Head of caudate nucleus (tissue), 42 donors: ENCODE data around the gene MARCOL.
A peak's percentile ranks its signal among the peaks of the same experiment; 100 is the strongest.
"Not testable (repeated sequence)": the region's sequence is repeated elsewhere in the genome, so short reads cannot be mapped to it uniquely, and the experiment has no call there.

Experiments
- DNase-seq, 42 donors: peaks; one replicate each; pipeline versions ENCODE4 v3.0.0 to v3.0.0-alpha.2; 2020 to 2021; ENCODE audit warnings: mixed read lengths in 7 of 42
- intact Hi-C: fragments of 100-400 bp; cut with DNase I; formaldehyde crosslinking; loops from one replicate; pipeline ENCODE4 v1.15.0; 2022

Gene MARCOL

GRCh38 chr5:148259288-148259687 is 21.0 kb downstream of the MARCOL start:
- intact Hi-C loops: no loop called here
- DNase-seq: no peak

- intact Hi-C loops: no loop called here
- no peak for DNase-seq
Measured at GRCh38 chr5:148261221-148261620, 22.9 kb downstream of the MARCOL start.

DNA sequence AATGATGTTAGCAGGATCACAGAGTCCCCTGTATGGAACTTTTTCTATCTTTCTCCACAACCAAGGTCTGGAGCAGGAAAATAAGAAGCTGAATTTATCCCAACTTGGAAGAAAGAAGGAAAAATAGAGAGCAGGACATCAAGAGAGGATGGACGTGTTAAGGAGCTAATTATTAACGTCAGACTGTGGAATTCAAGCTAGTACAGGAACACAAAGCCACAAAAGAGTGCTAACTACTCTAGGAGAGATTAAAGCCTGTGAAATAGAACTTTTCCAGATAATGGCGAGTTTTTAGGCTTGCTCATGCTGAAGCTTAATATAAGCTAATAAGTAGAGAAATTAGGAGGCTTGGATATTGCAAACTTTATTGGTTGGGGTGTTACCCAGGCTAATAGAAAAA is 29.6 kb downstream of the MARCOL start:
- DNase-seq: no peak
- intact Hi-C loops: no loop called here

- intact Hi-C loops: no loop called here
Measured at GRCh38 chr5:148268566-148268965, 30.2 kb downstream of the MARCOL start, which contains the start of gene SPINK13. SPINK13 (plus strand) TSS chr5:148268794; CDS start chr5:148270073, 1,279 bp downstream.

DNA sequence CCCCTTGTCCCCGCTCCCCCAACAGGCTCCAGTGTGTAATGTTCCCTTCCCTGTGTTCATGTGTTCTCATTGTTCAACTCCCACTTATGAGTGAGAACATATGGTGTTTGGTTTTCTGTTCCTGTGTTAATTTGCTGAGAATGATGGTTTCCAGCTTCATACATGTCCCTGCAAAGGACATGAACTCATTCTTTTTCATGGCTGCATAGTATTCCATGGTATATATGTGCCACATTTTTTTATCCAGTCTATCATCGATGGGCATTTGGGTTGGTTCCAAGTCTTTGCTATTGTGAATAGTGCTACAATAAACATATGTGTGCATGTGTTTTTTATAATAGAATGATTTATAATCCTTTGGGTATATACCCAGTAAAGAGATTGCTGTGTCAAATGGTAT is 36.8 kb downstream of the MARCOL start:
- DNase-seq, intact Hi-C loops: not testable (repeated sequence)

More at GRCh38 chr5:148268566-148268965, 30.2 kb downstream of the MARCOL start, which contains the start of gene SPINK13:
- no peak for DNase-seq

- intact Hi-C loops, DNase-seq: not testable (repeated sequence)
Measured at GRCh38 chr5:148280893-148281292, 42.6 kb downstream of the MARCOL start.

DNA sequence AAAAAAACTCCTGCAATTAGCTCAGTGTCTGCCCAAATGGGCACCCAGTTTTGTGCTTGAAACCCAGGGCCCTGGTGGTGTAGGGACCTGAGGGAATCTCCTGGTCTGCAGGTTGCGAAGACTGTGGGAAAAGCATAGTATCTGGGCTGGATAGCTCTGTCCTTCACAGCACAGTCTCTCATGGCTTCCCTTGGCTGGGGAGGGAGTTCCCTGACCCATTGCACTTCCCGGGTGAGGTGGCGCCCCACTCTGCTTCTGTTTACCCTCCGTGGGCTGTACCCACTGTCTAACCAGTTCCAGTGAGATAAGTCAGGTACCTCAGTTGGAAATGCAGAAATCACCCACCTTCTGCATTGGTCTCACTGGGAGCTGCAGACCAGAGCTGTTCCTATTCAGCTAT is 43.0 kb downstream of the MARCOL start:
- intact Hi-C loops, DNase-seq: not testable (repeated sequence)

DNA sequence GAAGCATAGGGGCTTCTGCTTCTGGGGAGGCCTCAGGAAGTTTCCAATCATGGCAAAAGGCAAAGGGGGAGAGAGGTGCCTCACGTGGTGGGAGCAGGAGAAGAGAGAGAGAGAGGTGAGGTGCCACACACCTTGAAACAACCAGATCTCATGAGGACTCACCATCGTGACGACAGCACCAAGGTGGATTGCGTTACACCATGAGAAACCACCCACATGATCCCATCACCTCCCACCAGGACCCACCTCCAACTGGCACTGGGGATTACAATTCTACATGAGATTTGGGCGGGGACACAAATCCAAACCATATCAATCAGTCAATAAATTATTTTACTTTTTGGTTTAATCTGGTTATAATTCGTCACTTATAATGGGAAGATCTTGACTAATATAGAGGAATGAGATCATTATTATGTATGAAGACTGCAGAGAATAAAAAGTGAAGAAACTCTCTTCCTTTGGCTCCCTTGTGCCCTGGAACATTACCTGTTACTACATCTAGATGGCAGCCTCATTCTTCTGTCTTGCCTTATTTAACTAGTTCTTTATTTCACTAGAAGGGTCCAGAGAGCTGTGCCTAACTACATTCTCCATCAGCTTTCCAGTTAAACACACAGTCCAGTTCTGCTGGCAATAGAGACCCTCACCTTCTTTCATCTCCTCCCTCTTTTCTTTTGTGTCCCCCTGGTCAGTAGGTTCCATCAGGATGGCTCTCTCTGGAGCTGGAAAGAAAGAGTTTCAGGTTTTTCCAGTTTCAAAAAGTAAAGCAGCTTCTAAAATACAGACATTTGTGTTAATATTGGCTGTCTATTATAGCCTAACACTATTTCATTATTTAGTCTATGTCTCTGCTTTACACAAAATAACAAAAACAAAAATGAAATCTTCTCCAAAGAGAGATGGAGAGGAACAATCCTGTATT is 52.2 kb downstream of the MARCOL start:
- DNase-seq: peak in 1 of 42 donors; percentile 22
- intact Hi-C loops: no loop called here
